Measurements from ENCODE around the gene MAPK7. TPM values are rescaled to one million over a fixed set of nuclear protein-coding genes. Genes with fewer than 3 reads are reported as not detected.
A peak's percentile ranks its signal among the peaks of the same experiment; 100 is the strongest.

The MAPK7 gene
- total and polyA plus RNA-seq, 2 donors (not counting 1 experiment from before 2014, with no cell fraction given), result 12.8 to 18.8 TPM

GRCh38 chr17:19368229-19368628 is 10.1 kb upstream of the MAPK7 start:
- H3K4me1 ChIP-seq (ENCODE audit: control insufficient read depth, extremely low read depth, insufficient read depth, low read length), result peaks cover 5% of the 10 kb centered on the region
- DNase-seq (ENCODE audit: low read depth in 2 of 2), result peak in 1 of 2 donors; percentile 23
- H3K79me2 ChIP-seq (ENCODE audit: control insufficient read depth, insufficient read depth, low read length), result no peaks in the 10 kb centered on the region
- H3K9ac ChIP-seq (ENCODE audit: insufficient read depth, low read length), result no peak overlapping the region
- no peaks in the 10 kb centered on the region for H3K36me3 ChIP-seq (ENCODE audit: control insufficient read depth, insufficient read depth, low read length)
- no peak overlapping the region for H3K4me2 ChIP-seq (ENCODE audit: extremely low read depth, insufficient read depth, low read length)
- TF ChIP-seq EZH2 (IDR thresholded peaks at IDR 0.05; ENCODE audit: low read length, missing control alignments), result no peak
- TF ChIP-seq CTCF (conservative IDR thresholded peaks at IDR 0.05 in 1 of 2, IDR thresholded peaks at IDR 0.05 in 1 of 2; ENCODE audit: low read depth in 1 of 2, low read length in 2 of 2), result no peak
- no peaks in the 10 kb centered on the region for H4K20me1 ChIP-seq (ENCODE audit: control insufficient read depth, extremely low read depth, insufficient read depth, low read length)
- H2AFZ ChIP-seq (ENCODE audit: low read length), result no peak overlapping the region
- H3K4me3 ChIP-seq (replicated peaks in 1 of 4; ENCODE audit: control extremely low read depth in 1 of 4, insufficient read depth in 1 of 4, low read depth in 3 of 4, low read length in 4 of 4), result no peak overlapping the region
- H3K27ac ChIP-seq (ENCODE audit: insufficient read depth, low read length), result no peak overlapping the region
- no peaks in the 10 kb centered on the region for H3K27me3 ChIP-seq (ENCODE audit: control insufficient read depth, insufficient read depth, low read length)
- no peaks in the 10 kb centered on the region for H3K9me3 ChIP-seq (ENCODE audit: control insufficient read depth, insufficient read depth, low read depth, low read length)

- no peak for TF ChIP-seq EZH2 (IDR thresholded peaks at IDR 0.05; ENCODE audit: low read length, missing control alignments)
- TF ChIP-seq CTCF (conservative IDR thresholded peaks at IDR 0.05 in 1 of 2, IDR thresholded peaks at IDR 0.05 in 1 of 2; ENCODE audit: low read depth in 1 of 2, low read length in 2 of 2), result no peak
- no peak overlapping the region for H3K9ac ChIP-seq (ENCODE audit: insufficient read depth, low read length)
- no peak overlapping the region for H2AFZ ChIP-seq (ENCODE audit: low read length)
- H3K4me3 ChIP-seq (replicated peaks in 1 of 4; ENCODE audit: control extremely low read depth in 1 of 4, insufficient read depth in 1 of 4, low read depth in 3 of 4, low read length in 4 of 4), result no peak overlapping the region
- H3K4me2 ChIP-seq (ENCODE audit: extremely low read depth, insufficient read depth, low read length), result no peak overlapping the region
- peaks cover 5% of the 10 kb centered on the region for H3K4me1 ChIP-seq (ENCODE audit: control insufficient read depth, extremely low read depth, insufficient read depth, low read length)
- no peaks in the 10 kb centered on the region for H3K27me3 ChIP-seq (ENCODE audit: control insufficient read depth, insufficient read depth, low read length)
- no peaks in the 10 kb centered on the region for H3K9me3 ChIP-seq (ENCODE audit: control insufficient read depth, insufficient read depth, low read depth, low read length)
- no peaks in the 10 kb centered on the region for H4K20me1 ChIP-seq (ENCODE audit: control insufficient read depth, extremely low read depth, insufficient read depth, low read length)
- H3K27ac ChIP-seq (ENCODE audit: insufficient read depth, low read length), result no peak overlapping the region
- no peaks in the 10 kb centered on the region for H3K79me2 ChIP-seq (ENCODE audit: control insufficient read depth, insufficient read depth, low read length)
- DNase-seq (ENCODE audit: low read depth in 2 of 2), result no peak
- H3K36me3 ChIP-seq (ENCODE audit: control insufficient read depth, insufficient read depth, low read length), result no peaks in the 10 kb centered on the region
Observed at GRCh38 chr17:19369107-19369778, 9.1 kb upstream of the MAPK7 start.

GRCh38 chr17:19369846-19370492 is 8.3 kb upstream of the MAPK7 start:
- H3K4me3 ChIP-seq (replicated peaks in 1 of 4; ENCODE audit: control extremely low read depth in 1 of 4, insufficient read depth in 1 of 4, low read depth in 3 of 4, low read length in 4 of 4), result no peak overlapping the region
- no peaks in the 10 kb centered on the region for H3K79me2 ChIP-seq (ENCODE audit: control insufficient read depth, insufficient read depth, low read length)
- no peak overlapping the region for H3K27ac ChIP-seq (ENCODE audit: insufficient read depth, low read length)
- no peak for DNase-seq (ENCODE audit: low read depth in 2 of 2)
- no peaks in the 10 kb centered on the region for H3K9me3 ChIP-seq (ENCODE audit: control insufficient read depth, insufficient read depth, low read depth, low read length)
- H3K9ac ChIP-seq (ENCODE audit: insufficient read depth, low read length), result no peak overlapping the region
- no peak overlapping the region for H2AFZ ChIP-seq (ENCODE audit: low read length)
- peaks cover 5% of the 10 kb centered on the region for H3K4me1 ChIP-seq (ENCODE audit: control insufficient read depth, extremely low read depth, insufficient read depth, low read length)
- no peaks in the 10 kb centered on the region for H3K36me3 ChIP-seq (ENCODE audit: control insufficient read depth, insufficient read depth, low read length)
- H3K4me2 ChIP-seq (ENCODE audit: extremely low read depth, insufficient read depth, low read length), result no peak overlapping the region
- no peaks in the 10 kb centered on the region for H4K20me1 ChIP-seq (ENCODE audit: control insufficient read depth, extremely low read depth, insufficient read depth, low read length)
- H3K27me3 ChIP-seq (ENCODE audit: control insufficient read depth, insufficient read depth, low read length), result no peaks in the 10 kb centered on the region
- TF ChIP-seq EZH2 (IDR thresholded peaks at IDR 0.05; ENCODE audit: low read length, missing control alignments), result no peak

Data from fibroblast of lung (primary cell).